HUES64 (cell line): Measurements from ENCODE around the gene PSAT1. TPM values are rescaled to one million over a fixed set of nuclear protein-coding genes. Genes with fewer than 3 reads are reported as not detected.
A peak's percentile ranks its signal among the peaks of the same experiment; 100 is the strongest.

Experiments
- H3K27ac ChIP-seq: 2 replicates; pipeline ENCODE4 v1.7.0; 2013; ENCODE audit warnings: low read depth, low read length, inconsistent platforms
- H3K27me3 ChIP-seq: 2 replicates; pipeline ENCODE4 v1.6.1; 2013; ENCODE audit warnings: mild to moderate bottlenecking, low read length; ENCODE audit not compliant: insufficient read depth
- H3K36me3 ChIP-seq: 2 replicates; pipeline ENCODE4 v1.6.1; 2013; ENCODE audit warnings: mild to moderate bottlenecking, low read length; ENCODE audit not compliant: insufficient read depth
- H3K4me1 ChIP-seq: 2 replicates; pipeline ENCODE4 v1.6.1; 2013; ENCODE audit warnings: mild to moderate bottlenecking, low read length, moderate library complexity; ENCODE audit not compliant: insufficient read depth
- H3K4me3 ChIP-seq: 2 replicates; pipeline ENCODE4 v1.5.1; 2013; ENCODE audit warnings: mild to moderate bottlenecking, low read length, moderate library complexity
- H3K9ac ChIP-seq: 2 replicates; pipeline ENCODE4 v1.6.1; 2013; ENCODE audit warnings: mild to moderate bottlenecking, low read depth, low read length
- H3K9me3 ChIP-seq: 2 replicates; pipeline ENCODE4 v1.6.1; 2013; ENCODE audit warnings: low read depth, low read length; ENCODE audit not compliant: insufficient read depth
- WGBS: fragments of 150-250, 120-280 bp; methylation state at CpG from one replicate; pipeline ENCODE4 v1.1.7; 2013; ENCODE audit warnings: missing lambda C conversion rate; 5-methylcytosine and 5-hydroxymethylcytosine counted together
- polyA plus RNA-seq, 2 experiments: library from polyadenylated mRNA; stranded (reverse); fragments of 50-300 nt; gene quantifications; one replicate each; pipeline ENCODE4 v1.2.3, GENCODE V29; 2013

PSAT1 gene
- polyA plus RNA-seq (2013, experiment 1 of 2), result 209 TPM
- 213 TPM for polyA plus RNA-seq (2013, experiment 2 of 2)

- Histone ChIP-seq H3K36me3 (peaks cover 25% of the 10 kb centered on the region), H3K4me3 (peak within 1 kb of the TSS; percentile 76), H3K4me1 (peaks cover 13% of the 10 kb centered on the region), H3K27ac (peak within 1 kb of the TSS; percentile 98), H3K9ac (peak within 1 kb of the TSS; percentile 95), H3K27me3 (no peaks in the 10 kb centered on the region), H3K9me3 (no peaks in the 10 kb centered on the region)
- WGBS, result under 1% methylated on average over 76 of the region's 76 CpGs
Observed at GRCh38 chr9:78296893-78297671, at the start of gene PSAT1. Gene PSAT1 (plus strand): TSS chr9:78297125. CDS start chr9:78297211, 86 bp downstream.

- Histone ChIP-seq H3K4me1 (no peaks in the 10 kb centered on the region), H3K4me3 (no peak overlapping the region), H3K27ac (no peak overlapping the region), H3K27me3 (no peaks in the 10 kb centered on the region), H3K9me3 (no peaks in the 10 kb centered on the region), H3K9ac (no peak overlapping the region), H3K36me3 (peaks cover 93% of the 10 kb centered on the region)
- 100% methylated on average over 1 of the region's 1 CpG for WGBS
Observed at GRCh38 chr9:78248635-78249034, 48.3 kb upstream of the PSAT1 start.

- no peaks in the 10 kb centered on the region for H3K4me1 ChIP-seq
- no peak overlapping the region for H3K4me3 ChIP-seq
- H3K27me3 ChIP-seq, result no peaks in the 10 kb centered on the region
- peaks cover 89% of the 10 kb centered on the region for H3K36me3 ChIP-seq
- H3K27ac ChIP-seq, result no peak overlapping the region
- H3K9ac ChIP-seq, result no peak overlapping the region
- H3K9me3 ChIP-seq, result no peaks in the 10 kb centered on the region
Observed at GRCh38 chr9:78249542-78249941, 47.4 kb upstream of the PSAT1 start.

DNA sequence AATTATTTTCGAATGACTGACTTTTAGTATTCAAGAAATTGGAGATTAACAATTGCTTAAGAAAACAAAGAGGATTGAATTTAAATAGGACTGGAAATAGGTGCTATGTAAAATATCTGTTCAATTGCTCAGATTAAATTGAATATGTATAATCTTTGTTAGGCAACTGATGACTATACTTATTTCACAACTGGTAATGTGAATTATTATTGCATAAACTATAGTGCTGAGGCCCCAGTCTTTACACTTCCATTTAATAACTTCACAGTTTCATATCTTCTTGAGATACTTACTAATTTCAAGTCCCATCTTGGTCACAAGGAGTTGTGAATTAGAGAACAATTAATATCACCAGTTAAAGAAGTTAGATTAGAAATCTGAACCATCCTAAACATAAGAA lies 44.3 kb upstream of the PSAT1 start:
- 100% methylated on average over 1 of the region's 1 CpG for WGBS
- H3K9me3 ChIP-seq, result no peaks in the 10 kb centered on the region
- H3K27ac ChIP-seq, result no peak overlapping the region
- H3K27me3 ChIP-seq, result no peaks in the 10 kb centered on the region
- no peaks in the 10 kb centered on the region for H3K4me1 ChIP-seq
- no peak overlapping the region for H3K9ac ChIP-seq
- H3K36me3 ChIP-seq, result peaks cover 90% of the 10 kb centered on the region
- H3K4me3 ChIP-seq, result no peak overlapping the region

DNA sequence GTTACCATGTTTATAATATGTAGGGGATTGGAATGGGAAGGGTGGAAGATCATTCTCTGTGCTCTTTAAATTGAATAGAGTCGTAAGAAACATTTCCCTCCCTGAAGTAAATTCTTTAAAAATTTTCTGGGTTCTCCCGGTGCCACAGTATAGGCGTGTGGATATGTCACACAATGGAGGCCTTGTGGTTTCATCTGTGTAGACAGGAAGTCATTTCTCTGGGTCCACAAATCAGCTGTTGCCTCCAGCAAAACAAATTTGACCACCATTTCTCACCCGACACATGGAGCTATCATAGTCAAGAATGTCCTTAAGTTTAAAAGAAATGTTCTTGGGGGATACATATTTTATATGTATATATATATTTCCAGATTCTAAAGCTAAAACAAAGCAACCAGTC lies 43.6 kb upstream of the PSAT1 start:
- no peak overlapping the region for H3K9ac ChIP-seq
- H3K4me1 ChIP-seq, result no peaks in the 10 kb centered on the region
- no peaks in the 10 kb centered on the region for H3K9me3 ChIP-seq
- no peak overlapping the region for H3K4me3 ChIP-seq
- peaks cover 90% of the 10 kb centered on the region for H3K36me3 ChIP-seq
- no peaks in the 10 kb centered on the region for H3K27me3 ChIP-seq
- H3K27ac ChIP-seq, result no peak overlapping the region
- 93% methylated on average over 3 of the region's 4 CpGs for WGBS

DNA sequence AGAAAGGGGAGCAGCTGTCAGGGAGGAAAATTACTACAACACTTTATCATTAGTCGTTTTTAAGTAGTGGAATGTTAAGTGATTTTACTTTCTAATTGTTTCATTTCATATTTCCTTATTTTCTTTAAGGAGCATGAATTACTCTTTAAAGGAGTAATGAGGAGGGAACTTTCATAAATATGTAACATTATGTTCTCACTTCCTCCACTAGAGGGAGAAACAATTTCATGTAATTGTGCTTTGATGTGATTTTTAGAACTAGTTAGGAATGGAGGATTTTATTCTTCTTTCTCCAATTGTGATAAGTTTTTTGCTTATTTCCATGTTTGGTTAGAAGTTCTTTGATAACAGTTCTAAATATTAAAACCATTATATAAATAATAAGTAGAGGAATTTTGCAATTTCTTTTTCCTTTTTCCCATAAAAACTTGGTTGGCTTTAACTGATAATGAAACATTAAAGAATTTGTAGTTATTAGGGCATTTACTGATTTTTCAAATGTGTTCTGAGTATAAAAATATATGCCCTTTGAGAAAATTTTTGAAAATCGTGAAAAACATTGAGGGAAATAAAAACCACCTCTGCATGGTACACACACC lies 35.4 kb upstream of the PSAT1 start:
- no peaks in the 10 kb centered on the region for H3K27me3 ChIP-seq
- H3K9me3 ChIP-seq, result no peaks in the 10 kb centered on the region
- H3K36me3 ChIP-seq, result peaks cover 79% of the 10 kb centered on the region
- no peaks in the 10 kb centered on the region for H3K4me1 ChIP-seq
- H3K9ac ChIP-seq, result no peak overlapping the region
- no peak overlapping the region for H3K27ac ChIP-seq
- no CpG with 5 or more reads among the region's 2 CpGs for WGBS
- H3K4me3 ChIP-seq, result no peak overlapping the region

DNA sequence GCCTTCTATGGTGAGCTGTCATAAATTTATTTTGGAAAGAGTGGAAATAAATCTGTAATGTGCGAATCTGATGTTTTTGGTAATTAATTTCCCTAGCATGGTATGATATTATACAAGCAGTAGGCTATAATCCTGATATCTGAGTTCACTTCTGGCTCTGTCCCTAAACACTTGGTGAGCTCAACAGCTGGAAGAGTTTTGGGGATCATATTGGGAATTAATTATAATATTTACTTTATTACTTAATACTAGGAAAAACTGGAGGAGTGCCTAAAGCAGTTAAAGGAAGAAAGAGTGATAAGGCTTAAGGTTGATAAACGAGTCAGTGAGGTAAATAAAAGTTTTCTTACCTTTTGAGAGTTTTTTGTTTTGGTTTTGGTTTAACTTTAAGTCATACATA lies 34.3 kb upstream of the PSAT1 start:
- H3K27me3 ChIP-seq, result no peaks in the 10 kb centered on the region
- 92% methylated on average over 2 of the region's 2 CpGs for WGBS

GRCh38 chr9:78267889-78268288 lies 29.0 kb upstream of the PSAT1 start:
- no peaks in the 10 kb centered on the region for H3K27me3 ChIP-seq
- no peaks in the 10 kb centered on the region for H3K4me1 ChIP-seq
- WGBS, result 96% methylated on average over 4 of the region's 4 CpGs
- H3K9ac ChIP-seq, result no peak overlapping the region
- H3K9me3 ChIP-seq, result no peaks in the 10 kb centered on the region
- no peak overlapping the region for H3K27ac ChIP-seq
- peaks cover 86% of the 10 kb centered on the region for H3K36me3 ChIP-seq
- H3K4me3 ChIP-seq, result no peak overlapping the region

More for the DNA sequence above, 34.3 kb upstream of the PSAT1 start:
- no peaks in the 10 kb centered on the region for H3K9me3 ChIP-seq
- H3K4me3 ChIP-seq, result no peak overlapping the region
- H3K36me3 ChIP-seq, result peaks cover 80% of the 10 kb centered on the region
- H3K4me1 ChIP-seq, result no peaks in the 10 kb centered on the region
- no peak overlapping the region for H3K9ac ChIP-seq
- no peak overlapping the region for H3K27ac ChIP-seq

DNA sequence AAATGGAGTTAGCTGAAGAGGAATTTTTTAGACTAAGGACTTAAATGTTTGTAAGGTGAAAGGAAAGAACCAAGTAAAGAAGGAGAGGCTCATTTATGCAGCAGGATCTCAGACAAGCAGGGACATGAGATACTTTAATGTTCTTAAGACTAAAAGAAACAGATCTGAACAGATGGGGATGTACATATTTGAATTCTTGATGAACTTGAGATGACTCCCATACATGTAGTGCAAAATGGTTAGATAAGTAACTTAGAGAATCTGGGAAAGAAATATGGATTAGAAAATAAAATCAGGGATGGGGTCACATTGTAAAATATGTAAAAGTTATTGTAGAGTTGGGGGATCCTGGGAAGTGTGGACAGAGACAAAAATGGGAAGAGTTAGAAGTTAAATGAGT lies 27.1 kb upstream of the PSAT1 start:
- Histone ChIP-seq H3K9me3 (no peaks in the 10 kb centered on the region), H3K36me3 (peaks cover 77% of the 10 kb centered on the region), H3K27ac (no peak overlapping the region), H3K9ac (no peak overlapping the region), H3K4me3 (no peak overlapping the region), H3K4me1 (no peaks in the 10 kb centered on the region), H3K27me3 (no peaks in the 10 kb centered on the region)

DNA sequence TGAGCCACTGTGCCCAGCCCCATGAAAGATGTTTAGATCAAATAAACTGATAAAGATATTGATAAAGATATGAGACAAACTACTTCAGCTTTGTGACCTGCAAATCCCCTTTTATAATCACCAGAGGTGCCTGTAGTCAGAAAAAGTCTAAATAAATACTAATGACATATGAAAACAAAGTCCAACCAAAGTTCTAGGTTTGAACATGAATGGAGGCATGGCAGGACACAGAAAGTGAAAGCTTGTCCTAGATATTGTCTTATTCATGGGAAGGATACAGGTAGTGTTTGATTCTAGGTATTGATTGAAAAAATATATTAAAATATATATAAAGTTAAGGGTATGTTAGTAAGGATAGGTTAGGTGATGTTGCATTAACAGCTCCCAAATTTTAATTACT lies 24.6 kb upstream of the PSAT1 start:
- Histone ChIP-seq H3K36me3 (peaks cover 51% of the 10 kb centered on the region), H3K9ac (no peak overlapping the region), H3K9me3 (no peaks in the 10 kb centered on the region), H3K4me1 (no peaks in the 10 kb centered on the region), H3K27ac (no peak overlapping the region), H3K4me3 (no peak overlapping the region), H3K27me3 (no peaks in the 10 kb centered on the region)

- peaks cover 39% of the 10 kb centered on the region for H3K36me3 ChIP-seq
- H3K4me3 ChIP-seq, result no peak overlapping the region
Observed at GRCh38 chr9:78273761-78274160, 23.2 kb upstream of the PSAT1 start.

More at GRCh38 chr9:78273761-78274160, 23.2 kb upstream of the PSAT1 start:
- H3K9me3 ChIP-seq, result no peaks in the 10 kb centered on the region
- H3K27ac ChIP-seq, result no peak overlapping the region
- H3K4me1 ChIP-seq, result no peaks in the 10 kb centered on the region
- WGBS, result 96% methylated on average over 3 of the region's 3 CpGs
- no peaks in the 10 kb centered on the region for H3K27me3 ChIP-seq
- no peak overlapping the region for H3K9ac ChIP-seq
